Epithelial cell of proximal tubule (primary cell): Measurements from ENCODE around the gene RPL38. TPM values are rescaled to one million over a fixed set of nuclear protein-coding genes. Genes with fewer than 3 reads are reported as not detected.
"Not testable (repeated sequence)": the region's sequence is repeated elsewhere in the genome, so short reads cannot be mapped to it uniquely, and the experiment has no call there.

Experiments used
- DNase-seq: peaks from one replicate; pipeline ENCODE4 v3.0.0-alpha.2; 2011; ENCODE audit warnings: low read depth
- H3K4me3 ChIP-seq: 2 replicates; pipeline ENCODE4 v1.5.1; 2011; ENCODE audit warnings: low read depth, mild to moderate bottlenecking, low read length
- total RNA-seq: library from RNA; depleted of rRNA; stranded (reverse); fragments of >200 nt; gene quantifications from 2 replicates; pipeline ENCODE4 v1.2.3, GENCODE V29; 2015
- TF ChIP-seq, protein P1 (sequence below): conservative IDR thresholded peaks from 2 replicates; pipeline ENCODE4 v1.5.1; 2012; ENCODE audit warnings: low read depth, mild to moderate bottlenecking, low read length

RPL38 gene
- total RNA-seq, 1 donor from 2014 or later = 617 TPM

GRCh38 chr17:74182041-74182723 lies 21.3 kb upstream of the RPL38 start:
- DNase-seq = no peak
- H3K4me3 ChIP-seq = no peak overlapping the region
- TF ChIP-seq, protein P1, sequence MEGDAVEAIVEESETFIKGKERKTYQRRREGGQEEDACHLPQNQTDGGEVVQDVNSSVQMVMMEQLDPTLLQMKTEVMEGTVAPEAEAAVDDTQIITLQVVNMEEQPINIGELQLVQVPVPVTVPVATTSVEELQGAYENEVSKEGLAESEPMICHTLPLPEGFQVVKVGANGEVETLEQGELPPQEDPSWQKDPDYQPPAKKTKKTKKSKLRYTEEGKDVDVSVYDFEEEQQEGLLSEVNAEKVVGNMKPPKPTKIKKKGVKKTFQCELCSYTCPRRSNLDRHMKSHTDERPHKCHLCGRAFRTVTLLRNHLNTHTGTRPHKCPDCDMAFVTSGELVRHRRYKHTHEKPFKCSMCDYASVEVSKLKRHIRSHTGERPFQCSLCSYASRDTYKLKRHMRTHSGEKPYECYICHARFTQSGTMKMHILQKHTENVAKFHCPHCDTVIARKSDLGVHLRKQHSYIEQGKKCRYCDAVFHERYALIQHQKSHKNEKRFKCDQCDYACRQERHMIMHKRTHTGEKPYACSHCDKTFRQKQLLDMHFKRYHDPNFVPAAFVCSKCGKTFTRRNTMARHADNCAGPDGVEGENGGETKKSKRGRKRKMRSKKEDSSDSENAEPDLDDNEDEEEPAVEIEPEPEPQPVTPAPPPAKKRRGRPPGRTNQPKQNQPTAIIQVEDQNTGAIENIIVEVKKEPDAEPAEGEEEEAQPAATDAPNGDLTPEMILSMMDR = no peak

DNA sequence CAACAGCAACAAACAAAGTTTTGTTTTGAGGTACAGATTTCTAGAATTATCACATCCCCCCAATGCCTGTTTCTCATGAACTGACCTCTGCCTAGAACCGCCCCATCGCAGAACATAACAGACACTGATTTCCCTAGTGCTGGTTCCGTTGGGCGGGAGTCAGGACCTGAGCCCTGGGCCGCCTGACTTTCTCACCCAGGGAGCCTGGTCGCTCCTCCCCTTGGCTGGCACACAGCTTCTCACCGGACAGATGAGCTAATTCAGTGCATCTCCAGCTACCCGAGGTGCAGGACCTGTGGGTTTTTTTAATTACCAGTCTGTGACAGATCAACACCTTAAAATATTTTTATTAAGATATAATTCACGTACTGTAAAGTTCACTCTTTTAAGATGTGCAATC lies 20.1 kb upstream of the RPL38 start:
- TF ChIP-seq, protein P1 = no peak
- no peak overlapping the region for H3K4me3 ChIP-seq
- no peak for DNase-seq

GRCh38 chr17:74185571-74186185 lies 17.8 kb upstream of the RPL38 start:
- DNase-seq = no peak
- no peak overlapping the region for H3K4me3 ChIP-seq
- TF ChIP-seq, protein P1 = no peak

DNA sequence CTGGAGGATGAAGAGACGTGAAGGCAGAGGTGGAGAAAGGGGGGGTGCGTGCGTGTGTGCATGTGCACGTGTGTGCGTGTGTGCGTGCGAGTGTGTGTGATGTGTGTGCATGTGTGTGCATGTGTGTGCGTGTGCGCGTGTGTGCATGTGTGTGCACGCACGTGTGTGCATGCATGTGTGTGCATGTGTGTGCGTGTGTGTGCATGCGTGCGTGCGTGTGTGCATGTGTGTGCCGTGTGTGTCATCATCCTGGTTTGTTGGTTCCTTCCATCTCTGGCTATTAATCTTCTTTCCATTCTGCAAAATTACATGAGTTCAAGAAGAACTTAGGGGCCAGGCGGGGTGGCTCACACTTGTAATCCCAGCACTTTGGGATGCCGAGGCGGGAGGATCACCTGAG lies 17.0 kb upstream of the RPL38 start:
- TF ChIP-seq, protein P1 = no peak
- H3K4me3 ChIP-seq = no peak overlapping the region
- no peak for DNase-seq

DNA sequence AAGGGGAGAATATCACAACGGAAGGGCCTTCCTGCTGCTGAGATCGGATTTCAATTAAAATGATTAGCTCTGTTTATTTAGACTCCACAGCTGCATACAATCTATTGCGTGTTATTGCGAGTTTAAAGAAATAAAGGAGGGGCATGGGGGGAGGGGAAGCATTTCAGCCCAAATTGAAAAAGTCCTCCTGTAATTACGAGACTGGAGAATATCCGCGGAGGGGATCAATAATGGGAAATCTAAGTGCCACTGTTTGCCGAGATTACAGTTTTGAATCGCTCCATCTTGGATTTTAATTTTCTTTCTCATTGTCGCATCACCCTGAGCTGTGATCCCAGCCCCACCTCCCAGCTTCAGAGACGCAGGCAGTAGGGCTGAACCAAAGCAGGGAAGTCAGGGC lies 15.7 kb upstream of the RPL38 start:
- DNase-seq = no peak
- H3K4me3 ChIP-seq = no peak overlapping the region
- TF ChIP-seq, protein P1 = no peak

GRCh38 chr17:74188687-74189086 lies 14.8 kb upstream of the RPL38 start:
- H3K4me3 ChIP-seq, DNase-seq: not testable (repeated sequence)

- TF ChIP-seq, protein P1 = no peak
- DNase-seq = no peak
- no peak overlapping the region for H3K4me3 ChIP-seq
Measured at GRCh38 chr17:74190154-74190553, 13.3 kb upstream of the RPL38 start.
